Measurements from ENCODE around the gene TRPV6.

Gene TRPV6

GRCh38 chr7:142879060-142879459, 6.5 kb downstream of the TRPV6 start:
- TF ChIP-seq CTCF (IDR thresholded peaks at IDR 0.05) (no peak), ZFX (IDR thresholded peaks at IDR 0.05; ENCODE audit: borderline replicate concordance) (no peak)
- no peak overlapping the region for H3K27ac ChIP-seq

DNA sequence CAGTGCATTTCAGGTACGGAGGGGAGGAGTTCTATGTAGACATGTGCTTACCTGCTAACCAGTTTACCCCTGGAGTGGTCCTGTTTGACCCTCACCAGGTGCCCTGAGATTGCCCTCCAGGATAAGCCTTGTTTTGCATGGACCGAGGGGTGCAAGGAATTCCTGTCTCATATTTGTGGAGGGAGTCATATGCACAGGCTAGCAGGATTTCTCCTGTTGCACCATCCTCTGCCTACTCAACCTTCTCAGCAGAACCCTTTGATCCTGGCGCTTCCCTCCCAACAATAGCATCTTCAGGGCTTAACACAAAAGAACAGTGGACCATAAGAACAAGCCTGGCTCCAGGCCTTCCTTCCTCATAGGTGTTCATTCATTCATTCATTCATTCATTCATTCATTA, 7.2 kb downstream of the TRPV6 start:
- TF ChIP-seq ZFX (IDR thresholded peaks at IDR 0.05; ENCODE audit: borderline replicate concordance): no peak
- TF ChIP-seq CTCF (IDR thresholded peaks at IDR 0.05): no peak
- H3K27ac ChIP-seq: no peak overlapping the region

DNA sequence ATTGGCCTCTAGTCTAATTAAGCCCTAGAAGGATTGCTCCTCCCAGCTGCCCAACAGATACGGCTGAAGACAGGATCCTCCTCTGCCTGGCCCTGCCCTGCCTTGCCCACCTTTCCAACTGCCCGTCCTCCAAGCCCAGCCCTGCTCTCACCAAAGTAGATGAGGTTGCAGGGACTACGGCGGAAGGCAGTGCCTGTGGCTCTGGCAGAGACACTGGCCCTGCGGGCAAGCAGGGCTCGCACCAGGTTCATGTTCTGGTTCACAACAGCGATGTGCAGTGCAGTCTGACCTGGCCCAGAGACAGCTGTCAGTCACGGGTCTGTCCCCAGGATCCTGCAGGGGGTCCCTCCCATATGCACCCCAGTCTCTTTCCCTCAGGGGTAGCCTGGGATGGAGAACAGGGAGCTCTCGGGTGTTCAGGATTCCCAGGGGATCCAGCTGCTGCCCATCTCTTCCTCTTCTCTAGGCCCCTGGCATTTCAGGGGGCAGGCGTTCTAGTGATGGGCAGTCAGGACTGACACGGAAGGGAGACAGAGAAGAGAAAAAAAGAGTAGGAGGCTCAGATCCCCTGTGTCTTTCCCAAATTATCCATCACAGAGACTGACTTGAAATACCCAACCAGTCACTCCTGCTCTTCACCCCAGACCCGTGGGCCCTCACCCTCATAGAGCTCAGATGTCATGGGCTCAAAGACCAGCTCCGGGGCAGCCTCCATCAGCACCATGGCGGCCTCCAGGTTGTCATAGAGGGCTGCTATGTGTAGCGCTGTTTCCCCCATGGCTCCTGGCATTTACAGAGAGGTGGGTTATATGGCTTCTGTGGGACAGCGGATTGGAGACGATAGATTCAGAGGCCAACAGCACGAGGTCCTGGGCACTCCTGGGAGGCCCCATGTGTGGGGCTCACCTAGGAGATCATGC, 8.3 kb downstream of the TRPV6 start:
- no peak for TF ChIP-seq ZFX (IDR thresholded peaks at IDR 0.05; ENCODE audit: borderline replicate concordance)
- no peak for TF ChIP-seq CTCF (IDR thresholded peaks at IDR 0.05)
- H3K27ac ChIP-seq: no peak overlapping the region

DNA sequence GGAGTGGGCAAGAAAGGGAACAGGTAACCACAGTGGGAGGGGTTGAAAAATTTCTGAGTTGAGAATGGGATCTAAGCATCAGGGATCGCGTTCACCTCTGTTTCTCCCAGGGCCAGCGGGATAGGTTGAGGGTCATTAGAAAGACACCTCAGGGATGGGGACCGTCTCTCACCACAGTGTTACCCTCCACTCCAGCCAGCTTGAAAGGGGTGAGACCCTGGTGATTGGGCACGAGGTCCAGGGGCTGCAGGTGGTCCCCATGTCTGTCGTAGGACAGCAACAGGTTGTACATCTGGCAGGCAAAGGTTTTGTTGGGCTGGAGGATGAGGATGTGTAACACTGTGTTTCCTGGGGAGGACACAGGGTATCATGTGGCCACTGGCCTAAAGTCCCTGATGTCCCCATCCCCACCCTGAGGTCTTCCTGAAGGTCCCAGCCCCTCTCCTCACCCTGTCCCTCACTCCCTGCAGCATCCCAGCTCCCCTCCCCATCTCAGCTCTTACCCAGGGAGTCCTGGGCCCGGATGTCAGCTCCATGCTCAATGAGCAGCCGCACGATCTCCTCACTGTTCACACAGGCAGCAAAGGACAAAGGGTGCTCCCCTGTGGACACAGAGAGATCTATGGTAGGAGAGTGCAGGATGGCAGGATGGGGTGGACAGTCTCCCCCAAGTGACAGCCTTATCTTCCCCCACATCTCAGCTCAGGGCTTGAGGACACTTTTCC, 9.1 kb downstream of the TRPV6 start:
- TF ChIP-seq ZFX (IDR thresholded peaks at IDR 0.05; ENCODE audit: borderline replicate concordance) (no peak), CTCF (IDR thresholded peaks at IDR 0.05) (no peak)
- H3K27ac ChIP-seq: no peak overlapping the region

DNA sequence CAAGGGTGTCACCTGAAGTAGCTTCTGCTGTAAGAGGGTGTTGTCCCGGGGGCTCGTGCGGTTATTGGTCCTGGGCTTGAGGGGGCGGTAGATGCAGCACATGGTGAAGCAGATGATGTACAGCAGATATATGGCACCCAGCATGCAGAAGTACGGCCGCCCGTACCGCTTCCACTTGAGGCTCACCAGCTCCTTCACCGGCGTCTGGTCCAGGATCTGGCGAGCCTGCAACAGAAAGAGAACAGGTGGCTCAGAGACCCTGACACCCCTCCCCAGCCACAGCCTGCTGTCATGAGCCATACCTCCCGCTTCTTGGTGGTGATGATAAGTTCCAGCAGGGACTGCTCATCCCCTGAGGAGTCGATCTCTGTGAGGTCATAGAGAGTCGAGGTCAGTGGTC, 10.1 kb downstream of the TRPV6 start:
- H3K27ac ChIP-seq: no peak overlapping the region
- TF ChIP-seq ZFX (IDR thresholded peaks at IDR 0.05; ENCODE audit: borderline replicate concordance) (no peak), CTCF (IDR thresholded peaks at IDR 0.05) (no peak)

- TF ChIP-seq CTCF (IDR thresholded peaks at IDR 0.05) (no peak), ZFX (IDR thresholded peaks at IDR 0.05; ENCODE audit: borderline replicate concordance) (no peak)
- H3K27ac ChIP-seq: no peak overlapping the region
Observed at GRCh38 chr7:142874837-142875236, 10.7 kb downstream of the TRPV6 start.

- no peak overlapping the region for H3K27ac ChIP-seq
- TF ChIP-seq CTCF (IDR thresholded peaks at IDR 0.05): no peak
- no peak for TF ChIP-seq ZFX (IDR thresholded peaks at IDR 0.05; ENCODE audit: borderline replicate concordance)
Observed at GRCh38 chr7:142874409-142874808, 11.1 kb downstream of the TRPV6 start.
